Colon (tissue), 2 donors: ENCODE data around the gene ROBO2.

Source experiments
- FAIRE-seq: peaks from 2 replicates; lab custom pipeline; 2012; peaks lifted over from hg19 to GRCh38; lab: Jason Lieb, UNC
- donor health status: control.
- donor health status: control.

The ROBO2 gene

GRCh38 chr3:77190374-77190773 is 150.5 kb downstream of the ROBO2 start:
- FAIRE-seq = no peak

- FAIRE-seq = no peak
These were observed 151.1 kb downstream of the ROBO2 start for GRCh38 chr3:77191014-77191413.

GRCh38 chr3:77191640-77192039 is 151.7 kb downstream of the ROBO2 start:
- FAIRE-seq = no peak

- FAIRE-seq = no peak
These were observed 156.1 kb downstream of the ROBO2 start for GRCh38 chr3:77195766-77196545.

GRCh38 chr3:77197408-77197807 is 157.5 kb downstream of the ROBO2 start:
- no peak for FAIRE-seq

GRCh38 chr3:77203851-77204250 is 164.0 kb downstream of the ROBO2 start:
- no peak for FAIRE-seq

GRCh38 chr3:77204788-77205187 is 164.9 kb downstream of the ROBO2 start:
- FAIRE-seq = no peak

- no peak for FAIRE-seq
These were observed 167.9 kb downstream of the ROBO2 start for GRCh38 chr3:77207753-77208152.

- no peak for FAIRE-seq
These were observed 182.8 kb downstream of the ROBO2 start for GRCh38 chr3:77222701-77223100.

GRCh38 chr3:77227567-77227966 is 187.7 kb downstream of the ROBO2 start:
- no peak for FAIRE-seq

GRCh38 chr3:77232557-77232956 is 192.7 kb downstream of the ROBO2 start:
- FAIRE-seq = no peak

- no peak for FAIRE-seq
These were observed 194.1 kb downstream of the ROBO2 start for GRCh38 chr3:77234004-77234403.

- no peak for FAIRE-seq
These were observed 196.2 kb downstream of the ROBO2 start for GRCh38 chr3:77236118-77236517.

- FAIRE-seq = no peak
These were observed 200.3 kb downstream of the ROBO2 start for GRCh38 chr3:77240072-77240650.

- FAIRE-seq = no peak
These were observed 202.5 kb downstream of the ROBO2 start for GRCh38 chr3:77242371-77242770.

GRCh38 chr3:77244981-77245380 is 205.1 kb downstream of the ROBO2 start:
- no peak for FAIRE-seq

- FAIRE-seq = no peak
These were observed 207.2 kb downstream of the ROBO2 start for GRCh38 chr3:77247061-77247460.

- FAIRE-seq = no peak
These were observed 207.9 kb downstream of the ROBO2 start for GRCh38 chr3:77247817-77248216.

GRCh38 chr3:77248420-77248819 is 208.5 kb downstream of the ROBO2 start:
- no peak for FAIRE-seq

- no peak for FAIRE-seq
These were observed 211.2 kb downstream of the ROBO2 start for GRCh38 chr3:77251136-77251535.

GRCh38 chr3:77254967-77255831 is 215.3 kb downstream of the ROBO2 start:
- no peak for FAIRE-seq

GRCh38 chr3:77256584-77257503 is 216.9 kb downstream of the ROBO2 start:
- no peak for FAIRE-seq
